Fibroblast of lung (primary cell): ENCODE measurements around the gene GNAT1. TPM values are rescaled to one million over a fixed set of nuclear protein-coding genes. Genes with fewer than 3 reads are reported as not detected.

Experiments used
- DNase-seq, 2 donors: peaks; one replicate each; pipeline versions ENCODE4 v3.0.0 to v3.0.0-alpha.2; 2010; ENCODE audit warnings: low read depth in 2 of 2
- H2AFZ ChIP-seq: 2 replicates; pipeline ENCODE4 v1.5.1; 2012; ENCODE audit warnings: low read length, control low read depth, inconsistent platforms
- H3K27ac ChIP-seq: 2 replicates; pipeline ENCODE4 v1.5.1; 2011; ENCODE audit warnings: low read length, control low read depth; ENCODE audit not compliant: insufficient read depth
- H3K27me3 ChIP-seq: 2 replicates; pipeline ENCODE4 v1.5.1; 2011; ENCODE audit warnings: mild to moderate bottlenecking, low read length; ENCODE audit not compliant: control insufficient read depth, insufficient read depth
- H3K36me3 ChIP-seq: 2 replicates; pipeline ENCODE4 v1.5.1; 2011; ENCODE audit warnings: low read length; ENCODE audit not compliant: control insufficient read depth, insufficient read depth
- H3K4me1 ChIP-seq: 2 replicates; pipeline ENCODE4 v1.5.1; 2011; ENCODE audit warnings: low read length; ENCODE audit not compliant: control insufficient read depth, insufficient read depth; ENCODE audit errors: extremely low read depth
- H3K4me2 ChIP-seq: 2 replicates; pipeline ENCODE4 v1.5.1; 2011; ENCODE audit warnings: low read length, control low read depth; ENCODE audit not compliant: insufficient read depth; ENCODE audit errors: extremely low read depth
- H3K4me3 ChIP-seq, 4 experiments: fragments of 200-600 bp in 1 of 4; sonication (generic) in 1 of 4; replicated peaks in 1 of 4; 2 replicates each; pipeline ENCODE4 v1.5.1; 2011 to 2016; ENCODE audit warnings: low read length in 4 of 4, low read depth in 3 of 4, mild to moderate bottlenecking in 3 of 4, control low read depth in 2 of 4, inconsistent platforms in 1 of 4, mixed read lengths in 1 of 4; ENCODE audit not compliant: insufficient read depth in 1 of 4; ENCODE audit errors: control extremely low read depth in 1 of 4
- H3K79me2 ChIP-seq: 2 replicates; pipeline ENCODE4 v1.5.1; 2012; ENCODE audit warnings: mild to moderate bottlenecking, low read length, inconsistent platforms; ENCODE audit not compliant: control insufficient read depth, insufficient read depth
- H3K9ac ChIP-seq: 2 replicates; pipeline ENCODE4 v1.5.1; 2011; ENCODE audit warnings: mild to moderate bottlenecking, low read length, control low read depth; ENCODE audit not compliant: insufficient read depth
- H3K9me3 ChIP-seq: 2 replicates; pipeline ENCODE4 v1.5.1; 2012; ENCODE audit warnings: low read depth, low read length; ENCODE audit not compliant: control insufficient read depth, insufficient read depth
- H4K20me1 ChIP-seq: 2 replicates; pipeline ENCODE4 v1.5.1; 2011; ENCODE audit warnings: low read length; ENCODE audit not compliant: control insufficient read depth, insufficient read depth; ENCODE audit errors: extremely low read depth
- CTCF ChIP-seq, 2 donors: IDR thresholded peaks in 1 of 2; conservative IDR thresholded peaks in 1 of 2; 1 replicate in 1 of 2; 2 replicates in 1 of 2; pipeline ENCODE4 v1.5.1; 2011 to 2012; ENCODE audit warnings: low read length in 2 of 2, control low read depth in 1 of 2, inconsistent platforms in 1 of 2, low read depth in 1 of 2, mild to moderate bottlenecking in 1 of 2
- EZH2 ChIP-seq: IDR thresholded peaks from 2 replicates; pipeline ENCODE4 v1.5.1; 2012; ENCODE audit warnings: low read length, control low read depth, mild to moderate bottlenecking; ENCODE audit errors: missing control alignments
- polyA plus RNA-seq, 2 donors: library from polyadenylated mRNA; depleted of rRNA in 1 of 2; stranded (reverse) in 1 of 2; unstranded in 1 of 2; fragments of >200 nt; gene quantifications; 2 replicates each; pipeline ENCODE4 v1.2.1, GENCODE V29; 2011 to 2012; ENCODE audit warnings: missing spikeins in 1 of 2
- total RNA-seq: library from RNA; depleted of rRNA; stranded (reverse); fragments of >200 nt; gene quantifications from 2 replicates; pipeline ENCODE4 v1.2.1, GENCODE V29; 2014

GNAT1 gene
- total and polyA plus RNA-seq, 2 donors (not counting 1 experiment from before 2014, with no cell fraction given), result not detected

GRCh38 chr3:50194128-50194902 is 2.9 kb downstream of the GNAT1 start:
- H3K4me3 ChIP-seq, result no peak overlapping the region
- DNase-seq, result peak; percentile 44 to 59
- TF ChIP-seq EZH2 (peak; percentile 73), CTCF (conservative IDR thresholded peaks at IDR 0.05 in 1 of 2, IDR thresholded peaks at IDR 0.05 in 1 of 2; ENCODE audit: low read depth in 1 of 2, low read length in 2 of 2) (peak; percentile 72 to 74)
- H3K4me2 ChIP-seq, result peak overlapping the region; percentile 59
- H2AFZ ChIP-seq, result peak overlapping the region; percentile 51
- no peaks in the 10 kb centered on the region for H3K36me3 ChIP-seq
- H3K27ac ChIP-seq, result no peak overlapping the region
- H3K27me3 ChIP-seq, result peaks cover 16% of the 10 kb centered on the region
- H3K4me1 ChIP-seq, result no peaks in the 10 kb centered on the region
- no peak overlapping the region for H3K9ac ChIP-seq
- no peaks in the 10 kb centered on the region for H4K20me1 ChIP-seq
- H3K79me2 ChIP-seq, result no peaks in the 10 kb centered on the region
- H3K9me3 ChIP-seq, result no peaks in the 10 kb centered on the region

GRCh38 chr3:50194903-50195500 is 3.6 kb downstream of the GNAT1 start:
- Histone ChIP-seq H3K4me2 (peak overlapping the region; percentile 59), H3K79me2 (no peaks in the 10 kb centered on the region), H3K4me3 (no peak overlapping the region), H3K36me3 (no peaks in the 10 kb centered on the region), H3K4me1 (no peaks in the 10 kb centered on the region), H3K9me3 (no peaks in the 10 kb centered on the region), H4K20me1 (no peaks in the 10 kb centered on the region), H2AFZ (no peak overlapping the region), H3K9ac (no peak overlapping the region), H3K27ac (no peak overlapping the region), H3K27me3 (peaks cover 16% of the 10 kb centered on the region)
- no peak for DNase-seq
- no peak for TF ChIP-seq EZH2
- TF ChIP-seq CTCF (conservative IDR thresholded peaks at IDR 0.05 in 1 of 2, IDR thresholded peaks at IDR 0.05 in 1 of 2; ENCODE audit: low read depth in 1 of 2, low read length in 2 of 2), result no peak

GRCh38 chr3:50195501-50196252 is 4.3 kb downstream of the GNAT1 start:
- Histone ChIP-seq H3K4me2 (no peak overlapping the region), H3K9ac (no peak overlapping the region), H3K4me3 (no peak overlapping the region), H3K4me1 (no peaks in the 10 kb centered on the region), H2AFZ (no peak overlapping the region), H3K79me2 (no peaks in the 10 kb centered on the region), H3K36me3 (no peaks in the 10 kb centered on the region), H3K27ac (no peak overlapping the region), H3K9me3 (no peaks in the 10 kb centered on the region), H3K27me3 (peaks cover 16% of the 10 kb centered on the region), H4K20me1 (no peaks in the 10 kb centered on the region)
- DNase-seq, result no peak
- TF ChIP-seq CTCF (conservative IDR thresholded peaks at IDR 0.05 in 1 of 2, IDR thresholded peaks at IDR 0.05 in 1 of 2; ENCODE audit: low read depth in 1 of 2, low read length in 2 of 2) (no peak), EZH2 (no peak)
